Suprapubic skin (tissue), 4 donors: Measurements from ENCODE around the gene HNRNPH3. TPM values are rescaled to one million over a fixed set of nuclear protein-coding genes. Genes with fewer than 3 reads are reported as not detected.

Source experiments
- DNase-seq, 2 donors: peaks; one replicate each; pipeline ENCODE4 v3.0.0-alpha.2; 2019; ENCODE audit warnings: low spot score in 2 of 2
- H3K27ac ChIP-seq: fragments of 200-600 bp; sonication (generic); one replicate; pipeline ENCODE4 v1.5.1; 2019
- H3K27me3 ChIP-seq: fragments of 200-600 bp; sonication (generic); one replicate; pipeline ENCODE4 v1.5.1; 2019
- H3K36me3 ChIP-seq: fragments of 200-600 bp; sonication (generic); one replicate; pipeline ENCODE4 v1.5.1; 2019
- H3K4me1 ChIP-seq: fragments of 200-600 bp; sonication (generic); one replicate; pipeline ENCODE4 v1.5.1; 2019
- H3K4me3 ChIP-seq: fragments of 200-600 bp; sonication (generic); one replicate; pipeline ENCODE4 v1.5.1; 2019; ENCODE audit warnings: mild to moderate bottlenecking
- H3K9me3 ChIP-seq: fragments of 200-600 bp; sonication (generic); one replicate; pipeline ENCODE4 v1.5.1; 2019
- CTCF ChIP-seq, 2 donors: fragments of 200-600 bp in 1 of 2; fragments of 450-650 bp in 1 of 2; sonication (generic) in 1 of 2; IDR thresholded peaks; one replicate each; pipeline ENCODE4 v1.5.1; 2016 to 2019; ENCODE audit warnings: antibody characterized with exemption in 2 of 2, mild to moderate bottlenecking in 1 of 2, moderate library complexity in 1 of 2
- EP300 ChIP-seq: sonication (generic); formaldehyde crosslinking; IDR thresholded peaks from one replicate; pipeline ENCODE4 v1.6.1; 2017; ENCODE audit warnings: antibody characterized with exemption
- POLR2A ChIP-seq, 2 donors: fragments of 450-650 bp; IDR thresholded peaks; one replicate each; pipeline ENCODE4 v1.6.1; 2017; ENCODE audit warnings: antibody characterized with exemption in 2 of 2, mild to moderate bottlenecking in 2 of 2, moderate library complexity in 2 of 2
- POLR2AphosphoS5 ChIP-seq, 3 donors: sonication (generic); formaldehyde crosslinking; IDR thresholded peaks; one replicate each; pipeline ENCODE4 v1.6.1; 2017; ENCODE audit warnings: antibody characterized with exemption in 3 of 3
- WGBS: methylation state at CpG from one replicate; pipeline ENCODE4 v1.1.5; 2018; 5-methylcytosine and 5-hydroxymethylcytosine counted together
- total RNA-seq, 4 donors: library from RNA; depleted of rRNA; stranded (reverse); fragments of >200 nt; gene quantifications; one replicate each; pipeline ENCODE4 v1.1.0, GENCODE V29; 2016

The HNRNPH3 gene
- total RNA-seq, 4 donors from 2014 or later = 29.0 to 58.5 (median 43.9) TPM

DNA sequence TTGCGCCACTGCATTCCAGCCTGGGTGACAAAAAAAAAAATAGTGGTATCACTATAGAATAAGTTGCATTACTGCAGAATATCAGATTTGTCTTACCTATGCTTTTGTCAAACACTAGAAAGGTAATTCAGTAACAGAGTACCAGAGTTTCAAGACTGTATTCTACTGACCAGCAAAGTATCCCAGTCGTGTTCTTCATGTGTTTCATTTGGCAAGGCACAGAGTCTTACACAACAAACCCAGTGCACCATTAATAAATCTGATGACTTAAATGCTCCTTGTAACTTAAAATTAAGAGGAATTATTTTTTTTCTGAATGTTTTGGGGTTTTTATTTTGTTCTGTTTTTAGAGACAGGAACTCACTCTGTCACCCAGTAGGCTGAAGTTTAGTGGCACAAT is 35.3 kb downstream of the HNRNPH3 start:
- Histone ChIP-seq H3K4me1 (no peaks in the 10 kb centered on the region), H3K27me3 (no peaks in the 10 kb centered on the region), H3K9me3 (no peaks in the 10 kb centered on the region), H3K27ac (no peak overlapping the region), H3K36me3 (peaks cover 50% of the 10 kb centered on the region), H3K4me3 (no peak overlapping the region)
- no peak for DNase-seq
- 83% methylated on average over 2 of the region's 2 CpGs for WGBS
- TF ChIP-seq EP300 (no peak), CTCF (IDR thresholded peaks at IDR 0.05) (no peak), POLR2AphosphoS5 (IDR thresholded peaks at IDR 0.05) (no peak), POLR2A (IDR thresholded peaks at IDR 0.05) (no peak)

- no peaks in the 10 kb centered on the region for H3K27me3 ChIP-seq
- TF ChIP-seq CTCF (IDR thresholded peaks at IDR 0.05) = no peak
- no peak for TF ChIP-seq EP300
- no peak for TF ChIP-seq POLR2A (IDR thresholded peaks at IDR 0.05)
- no peak for TF ChIP-seq POLR2AphosphoS5 (IDR thresholded peaks at IDR 0.05)
- no peak overlapping the region for H3K27ac ChIP-seq
- no peaks in the 10 kb centered on the region for H3K4me1 ChIP-seq
- WGBS = 95% methylated on average over 1 of the region's 1 CpG
- H3K36me3 ChIP-seq = peaks cover 59% of the 10 kb centered on the region
- H3K9me3 ChIP-seq = no peaks in the 10 kb centered on the region
- H3K4me3 ChIP-seq = no peak overlapping the region
- DNase-seq = no peak
Measured at GRCh38 chr10:68371604-68372003, 39.7 kb downstream of the HNRNPH3 start.

- Histone ChIP-seq H3K27ac (no peak overlapping the region), H3K4me1 (no peaks in the 10 kb centered on the region), H3K9me3 (no peaks in the 10 kb centered on the region), H3K36me3 (peaks cover 96% of the 10 kb centered on the region), H3K4me3 (no peak overlapping the region), H3K27me3 (no peaks in the 10 kb centered on the region)
- WGBS = 85% methylated on average over 2 of the region's 2 CpGs
- no peak for TF ChIP-seq CTCF (IDR thresholded peaks at IDR 0.05)
- no peak for TF ChIP-seq POLR2A (IDR thresholded peaks at IDR 0.05)
- TF ChIP-seq POLR2AphosphoS5 (IDR thresholded peaks at IDR 0.05) = no peak
- no peak for TF ChIP-seq EP300
- DNase-seq = no peak
Measured at GRCh38 chr10:68385740-68386139, 53.9 kb downstream of the HNRNPH3 start.

Other genes starting within 250 kb of the HNRNPH3 start
- gene MYPN, start 222.6 kb upstream of the HNRNPH3 start, total RNA-seq = under 1 TPM in 1 of 4 donors, not detected in 3; 0.16 TPM
- not detected for gene ATOH7, start 100.0 kb upstream of the HNRNPH3 start, total RNA-seq
- 1 to 10 TPM; 1.4 to 4.0 (median 2.8) TPM for gene PBLD, start 864 bp downstream of the HNRNPH3 start, total RNA-seq
- 10 to 100 TPM; 12.4 to 43.3 (median 21.6) TPM for gene RUFY2, start 75.2 kb downstream of the HNRNPH3 start, total RNA-seq
- gene DNA2, start 139.9 kb downstream of the HNRNPH3 start, total RNA-seq = 1 to 10 TPM; 2.4 to 7.2 (median 3.5) TPM
- 10 to 100 TPM in 3 of 4 donors, 1 to 10 TPM in 1; 6.8 to 35.7 (median 12.9) TPM for gene SLC25A16, start 195.5 kb downstream of the HNRNPH3 start, total RNA-seq
- 1 to 10 TPM in 3 of 4 donors, under 1 TPM in 1; 0.98 to 3.2 (median 2.6) TPM for gene TET1, start 228.3 kb downstream of the HNRNPH3 start, total RNA-seq